ENCODE results near the gene EBF3.

DNA sequence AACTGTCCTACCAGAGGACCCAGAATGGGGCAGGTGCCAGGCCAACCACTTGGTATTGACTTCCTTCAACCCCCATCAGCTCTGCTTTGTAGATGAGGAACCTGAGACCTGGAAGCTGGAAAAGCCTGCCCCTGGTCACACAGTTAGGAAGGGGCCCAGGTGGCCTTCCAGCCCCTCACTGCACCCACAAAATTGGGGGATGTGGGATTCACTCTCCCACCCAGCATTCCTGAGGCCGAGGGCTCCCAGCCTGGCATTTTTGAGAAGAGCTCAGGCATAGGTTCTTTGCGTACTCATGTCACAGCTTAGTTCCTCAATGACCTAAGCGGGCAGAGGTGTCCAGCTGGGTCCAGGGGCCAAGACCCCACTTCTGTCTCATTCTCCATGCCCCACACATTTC, 46.1 kb downstream of the EBF3 start:
- TF ChIP-seq, protein P1, sequence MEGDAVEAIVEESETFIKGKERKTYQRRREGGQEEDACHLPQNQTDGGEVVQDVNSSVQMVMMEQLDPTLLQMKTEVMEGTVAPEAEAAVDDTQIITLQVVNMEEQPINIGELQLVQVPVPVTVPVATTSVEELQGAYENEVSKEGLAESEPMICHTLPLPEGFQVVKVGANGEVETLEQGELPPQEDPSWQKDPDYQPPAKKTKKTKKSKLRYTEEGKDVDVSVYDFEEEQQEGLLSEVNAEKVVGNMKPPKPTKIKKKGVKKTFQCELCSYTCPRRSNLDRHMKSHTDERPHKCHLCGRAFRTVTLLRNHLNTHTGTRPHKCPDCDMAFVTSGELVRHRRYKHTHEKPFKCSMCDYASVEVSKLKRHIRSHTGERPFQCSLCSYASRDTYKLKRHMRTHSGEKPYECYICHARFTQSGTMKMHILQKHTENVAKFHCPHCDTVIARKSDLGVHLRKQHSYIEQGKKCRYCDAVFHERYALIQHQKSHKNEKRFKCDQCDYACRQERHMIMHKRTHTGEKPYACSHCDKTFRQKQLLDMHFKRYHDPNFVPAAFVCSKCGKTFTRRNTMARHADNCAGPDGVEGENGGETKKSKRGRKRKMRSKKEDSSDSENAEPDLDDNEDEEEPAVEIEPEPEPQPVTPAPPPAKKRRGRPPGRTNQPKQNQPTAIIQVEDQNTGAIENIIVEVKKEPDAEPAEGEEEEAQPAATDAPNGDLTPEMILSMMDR (IDR thresholded peaks at IDR 0.05), result no peak
- no peak for TF ChIP-seq EP300 (IDR thresholded peaks at IDR 0.05)
